Stimulated activated CD8-positive, alpha-beta memory T cell treated with anti-CD3 and anti-CD28 coated beads, Interleukin-15, amount 100 ng/mL, for 4 hours (primary cell): Measurements from ENCODE around the gene PLBD2.

Experiments used
- DNase-seq, 2 donors: peaks; one replicate each; pipeline ENCODE4 v3.0.0-alpha.2; 2020; ENCODE audit warnings: low read depth in 2 of 2

The PLBD2 gene

DNA sequence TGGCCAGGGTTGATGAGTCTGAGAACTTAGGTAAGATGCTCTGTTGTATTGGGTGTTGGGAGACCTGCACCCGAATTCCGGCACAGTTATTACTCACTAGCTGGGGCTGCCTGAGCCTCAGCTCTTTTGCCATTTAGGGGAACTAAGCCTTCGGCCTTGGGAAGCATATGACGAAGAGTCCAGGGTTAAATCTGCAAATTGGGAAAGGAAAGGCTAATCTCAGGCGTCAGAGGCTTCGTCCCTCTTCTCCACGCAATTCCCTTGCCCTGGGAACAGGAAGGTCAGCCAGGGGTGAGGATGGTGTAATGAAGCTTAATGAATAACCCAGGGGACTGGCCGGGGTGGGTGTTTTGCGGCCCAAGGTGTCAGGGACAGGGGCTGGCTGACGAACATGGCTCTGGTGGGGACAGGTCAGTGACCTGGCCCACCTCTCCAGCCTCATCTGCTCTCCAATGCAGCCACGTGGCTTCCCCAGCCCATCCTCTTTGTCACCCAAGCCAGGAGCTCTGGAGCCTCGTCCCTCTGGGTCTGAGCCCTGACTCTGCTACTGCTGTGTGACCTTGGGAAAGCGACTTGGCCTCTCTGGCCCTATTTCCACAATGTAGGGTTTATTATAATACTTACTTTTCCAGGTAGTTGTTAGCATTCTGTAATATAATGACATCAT lies 60.0 kb downstream of the PLBD2 start:
- DNase-seq: no peak

GRCh38 chr12:113420996-113421595 lies 62.7 kb downstream of the PLBD2 start:
- DNase-seq: no peak

- no peak for DNase-seq
These were observed 63.9 kb downstream of the PLBD2 start, which contains the start of gene SDSL for GRCh38 chr12:113422030-113422885. TSS of gene SDSL (plus strand) at chr12:113422380. CDS start at chr12:113427983, 5,603 bp downstream.

DNA sequence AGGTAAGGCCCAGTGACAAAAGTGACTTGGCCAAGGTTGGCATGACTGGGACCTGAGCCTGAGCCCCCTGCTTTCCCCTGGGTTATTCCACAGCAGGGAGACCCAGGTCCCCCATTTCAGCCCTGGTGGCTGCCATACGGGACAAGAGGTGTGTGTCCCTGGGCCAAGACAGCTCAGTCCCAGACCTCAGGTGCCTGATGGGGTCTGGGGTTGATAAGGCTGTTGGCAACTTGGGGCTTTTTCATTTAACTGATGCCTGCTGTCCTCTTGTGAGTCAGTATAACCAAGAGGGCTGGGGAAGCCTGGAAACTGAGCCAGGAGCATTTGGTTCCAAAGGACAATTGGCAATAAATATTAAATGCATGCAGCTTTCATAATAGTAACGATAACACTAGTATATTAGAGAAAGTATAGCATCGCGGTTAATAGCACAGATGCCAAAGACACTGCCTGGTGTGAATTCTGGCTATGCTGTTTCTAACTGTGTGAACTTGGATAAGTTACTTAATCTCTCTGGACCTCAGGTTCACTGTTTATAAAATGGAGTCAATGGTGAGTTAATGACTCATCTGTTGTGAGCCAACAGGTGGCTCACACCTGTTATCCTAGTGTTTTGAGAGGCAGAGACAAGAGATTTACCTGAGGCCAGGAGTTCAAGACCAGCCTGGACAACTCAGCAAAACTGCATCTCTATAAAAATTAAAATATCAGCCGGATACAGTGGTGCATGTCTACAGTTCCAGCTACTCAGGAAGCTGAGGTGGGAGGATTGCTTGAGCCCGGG lies 64.7 kb downstream of the PLBD2 start:
- no peak for DNase-seq

- no peak for DNase-seq
These were observed 66.1 kb downstream of the PLBD2 start for GRCh38 chr12:113424456-113424855.

DNA sequence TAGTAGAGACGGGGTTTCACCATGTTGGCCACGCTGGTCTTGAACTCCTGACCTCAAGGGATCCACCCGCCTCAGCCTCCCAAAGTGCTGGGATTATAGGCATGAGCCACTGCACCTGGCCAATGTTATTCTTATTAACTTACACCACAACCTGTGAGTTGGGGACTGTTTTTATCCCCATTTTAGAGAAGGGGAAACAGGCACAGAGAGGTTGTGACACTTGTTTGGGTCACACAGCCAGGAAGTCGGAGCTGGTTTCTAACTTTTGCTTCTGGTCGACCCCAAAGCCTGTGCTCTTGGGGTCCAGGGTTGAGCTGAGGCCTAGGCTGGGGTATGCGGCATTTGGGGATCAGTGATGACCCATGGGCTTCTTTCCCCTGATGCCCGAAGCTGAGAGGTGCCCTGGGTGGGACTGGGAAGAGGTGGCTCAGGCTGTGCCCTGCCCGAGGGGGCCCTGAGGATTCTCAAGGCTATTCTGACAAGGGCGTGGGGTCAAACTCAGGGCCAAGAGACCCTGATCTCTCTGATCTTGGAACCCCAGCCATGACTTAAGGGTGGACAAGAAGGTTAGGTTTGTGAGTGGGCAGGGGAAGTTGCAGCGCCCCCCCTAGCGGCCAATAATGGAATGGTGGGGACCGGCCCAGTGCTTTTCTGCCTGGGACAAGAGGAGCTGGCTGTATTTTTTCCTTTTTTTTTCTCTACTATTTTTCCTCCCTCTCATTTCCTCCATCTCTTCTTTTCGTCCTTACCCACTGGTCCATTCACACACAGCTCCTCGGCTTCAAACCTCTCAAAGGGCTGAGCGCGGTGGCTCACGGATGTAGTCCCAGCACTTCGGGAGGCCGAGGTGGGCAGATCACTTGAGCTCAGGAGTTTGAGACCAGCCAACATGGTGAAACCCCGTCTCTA lies 66.8 kb downstream of the PLBD2 start:
- no peak for DNase-seq

DNA sequence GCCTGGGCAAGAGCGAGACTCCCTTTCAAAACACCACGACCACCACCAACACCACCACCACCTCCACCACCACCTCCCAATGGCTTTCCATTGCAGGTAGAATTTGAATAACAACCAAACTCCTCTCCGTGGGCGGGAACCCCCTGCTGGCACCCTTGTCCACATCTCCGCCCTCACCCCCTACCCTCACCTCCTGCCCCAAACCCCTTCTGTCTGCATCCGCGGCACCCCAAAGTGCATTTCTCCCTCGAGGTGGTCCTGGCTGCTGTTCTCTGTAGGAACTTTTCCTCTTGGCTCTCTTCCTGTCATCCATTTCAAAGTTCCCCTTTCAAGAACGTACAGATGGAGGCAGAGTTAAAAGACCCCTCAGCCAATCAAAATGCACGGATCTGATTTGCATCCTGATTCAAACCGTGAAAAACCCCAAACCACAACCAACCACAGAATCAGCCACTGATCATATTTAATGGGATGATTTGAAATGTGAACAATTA lies 67.6 kb downstream of the PLBD2 start:
- no peak for DNase-seq

DNA sequence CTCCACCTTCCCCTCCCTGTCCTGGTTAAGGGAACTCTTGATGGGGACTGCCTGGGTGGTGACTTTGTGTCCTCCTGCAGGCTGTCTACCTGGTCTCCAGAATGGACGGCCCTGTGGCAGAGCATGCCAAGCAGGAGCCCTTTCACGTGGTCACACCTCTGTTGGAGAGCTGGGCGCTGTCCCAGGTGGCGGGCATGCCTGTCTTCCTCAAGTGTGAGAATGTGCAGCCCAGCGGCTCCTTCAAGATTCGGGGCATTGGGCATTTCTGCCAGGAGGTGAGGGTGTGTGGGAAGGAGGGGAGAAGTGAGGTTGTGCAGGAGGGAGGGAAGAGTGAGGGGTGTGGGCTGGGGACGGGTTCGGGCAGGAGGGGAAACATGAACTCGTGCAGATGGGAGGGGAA lies 69.5 kb downstream of the PLBD2 start:
- no peak for DNase-seq

DNA sequence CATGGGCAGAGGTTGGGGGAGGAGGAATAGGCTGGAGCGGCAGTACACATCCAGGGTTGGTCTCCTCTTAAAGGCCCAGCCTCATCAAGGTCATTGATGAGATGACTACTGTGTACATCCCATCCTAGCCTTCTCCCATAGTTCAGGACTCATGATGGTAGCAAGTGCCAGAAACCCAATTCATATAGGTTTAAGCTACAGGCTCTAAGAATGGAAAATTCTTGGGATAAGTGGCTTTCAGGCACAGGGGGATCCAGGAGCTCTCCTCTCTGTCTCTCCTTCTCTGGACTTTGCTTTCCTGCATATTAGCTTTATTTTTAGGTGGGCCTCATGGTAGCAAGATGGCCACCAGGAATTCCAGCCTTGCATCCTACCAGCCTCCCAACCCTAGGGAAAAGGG lies 70.1 kb downstream of the PLBD2 start:
- DNase-seq: no peak

- no peak for DNase-seq
These were observed 74.6 kb downstream of the PLBD2 start for GRCh38 chr12:113432986-113433385.

DNA sequence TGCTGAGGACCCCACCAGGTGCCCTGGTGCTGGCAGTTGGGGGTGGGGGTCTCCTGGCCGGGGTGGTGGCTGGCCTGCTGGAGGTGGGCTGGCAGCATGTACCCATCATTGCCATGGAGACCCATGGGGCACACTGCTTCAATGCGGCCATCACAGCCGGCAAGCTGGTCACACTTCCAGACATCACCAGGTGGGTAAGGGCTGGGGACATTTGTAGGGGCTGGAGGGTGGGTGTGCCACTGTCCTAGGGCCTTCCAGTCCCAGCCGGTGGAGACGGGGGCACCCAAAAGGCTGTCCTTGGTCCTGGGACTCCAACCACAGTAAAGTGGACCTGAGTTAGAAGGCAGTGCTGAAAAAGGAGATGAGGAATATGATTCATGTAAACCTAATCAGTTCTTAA lies 77.0 kb downstream of the PLBD2 start:
- no peak for DNase-seq

GRCh38 chr12:113436586-113436985 lies 78.2 kb downstream of the PLBD2 start:
- no peak for DNase-seq

- DNase-seq: no peak
These were observed 78.8 kb downstream of the PLBD2 start for GRCh38 chr12:113436993-113437728.

DNA sequence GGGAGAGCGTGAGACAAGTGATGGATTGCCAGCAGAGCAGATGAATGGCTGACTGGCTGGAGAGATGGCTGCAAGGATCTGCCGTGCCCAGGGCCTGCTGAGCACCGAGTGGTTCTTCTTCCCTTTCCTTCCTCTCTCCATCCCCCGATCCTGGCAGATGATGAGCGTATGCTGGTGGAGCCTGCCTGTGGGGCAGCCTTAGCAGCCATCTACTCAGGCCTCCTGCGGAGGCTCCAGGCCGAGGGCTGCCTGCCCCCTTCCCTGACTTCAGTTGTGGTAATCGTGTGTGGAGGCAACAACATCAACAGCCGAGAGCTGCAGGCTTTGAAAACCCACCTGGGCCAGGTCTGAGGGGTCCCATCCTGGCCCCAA lies 79.3 kb downstream of the PLBD2 start:
- DNase-seq: no peak

- DNase-seq: no peak
These were observed 80.3 kb downstream of the PLBD2 start for GRCh38 chr12:113438523-113439300.

- DNase-seq: no peak
These were observed 80.9 kb downstream of the PLBD2 start for GRCh38 chr12:113439301-113439597.

GRCh38 chr12:113439606-113440030 lies 81.2 kb downstream of the PLBD2 start:
- no peak for DNase-seq

GRCh38 chr12:113440336-113440735 lies 81.9 kb downstream of the PLBD2 start:
- no peak for DNase-seq
